Vagina (tissue), 2 donors: Measurements from ENCODE around the gene CNN3. TPM values are rescaled to one million over a fixed set of nuclear protein-coding genes. Genes with fewer than 3 reads are reported as not detected.

Source experiments
- DNase-seq, 2 donors: peaks; one replicate each; pipeline ENCODE4 v3.0.0-alpha.2; 2017; ENCODE audit errors: extremely low spot score in 2 of 2
- H3K27ac ChIP-seq: fragments of 200-600 bp; sonication (generic); one replicate; pipeline ENCODE4 v1.5.1; 2019
- H3K27me3 ChIP-seq: fragments of 200-600 bp; sonication (generic); one replicate; pipeline ENCODE4 v1.5.1; 2019
- H3K36me3 ChIP-seq, 2 donors: fragments of 200-600 bp; sonication (generic); one replicate each; pipeline ENCODE4 v1.5.1; 2017 to 2019
- H3K4me1 ChIP-seq: fragments of 200-600 bp; sonication (generic); one replicate; pipeline ENCODE4 v1.5.1; 2019
- H3K4me3 ChIP-seq, 2 donors: fragments of 200-600 bp; sonication (generic); 1 replicate in 1 of 2; 2 replicates in 1 of 2; pipeline ENCODE4 v1.5.1; 2016 to 2019
- H3K9me3 ChIP-seq: fragments of 200-600 bp; sonication (generic); one replicate; pipeline ENCODE4 v1.5.1; 2019
- CTCF ChIP-seq, 3 experiments: fragments of 450-650 bp in 2 of 3; fragments of 200-600 bp in 1 of 3; sonication (generic) in 1 of 3; IDR thresholded peaks; one replicate each; pipeline ENCODE4 v1.5.1; 2017 to 2019; ENCODE audit warnings: antibody characterized with exemption in 3 of 3, mild to moderate bottlenecking in 2 of 3, moderate library complexity in 2 of 3
- POLR2A ChIP-seq, 2 donors: fragments of 450-650 bp; IDR thresholded peaks; one replicate each; pipeline ENCODE4 v1.6.1; 2017; ENCODE audit warnings: antibody characterized with exemption in 2 of 2, mild to moderate bottlenecking in 2 of 2, moderate library complexity in 2 of 2
- POLR2AphosphoS5 ChIP-seq, 2 donors: sonication (generic); formaldehyde crosslinking; IDR thresholded peaks; one replicate each; pipeline ENCODE4 v1.9.0; 2017; ENCODE audit warnings: antibody characterized with exemption in 2 of 2, mild to moderate bottlenecking in 2 of 2, low read depth in 1 of 2; ENCODE audit not compliant: insufficient read depth in 1 of 2
- intact Hi-C: fragments of 100-400 bp; cut with DNase I; formaldehyde crosslinking; loops from one replicate; pipeline ENCODE4 v1.15.1; 2023
- total RNA-seq: library from RNA; depleted of rRNA; stranded (reverse); fragments of >200 nt; gene quantifications from one replicate; pipeline ENCODE4 v1.2.3, GENCODE V29; 2016

Gene CNN3
- total RNA-seq, 1 donor from 2014 or later = 250 TPM

GRCh38 chr1:94935476-94935875 lies 8.6 kb upstream of the CNN3 start:
- Histone ChIP-seq H3K9me3 (no peaks in the 10 kb centered on the region), H3K4me1 (peaks cover 23% of the 10 kb centered on the region), H3K27ac (peak overlapping the region; percentile 17), H3K36me3 (no peaks in the 10 kb centered on the region), H3K4me3 (no peak overlapping the region), H3K27me3 (no peaks in the 10 kb centered on the region)
- intact Hi-C loops = no loop called here
- DNase-seq = no peak
- TF ChIP-seq POLR2AphosphoS5 (IDR thresholded peaks at IDR 0.05; ENCODE audit: insufficient read depth in 1 of 2, low read depth in 1 of 2) (no peak), POLR2A (IDR thresholded peaks at IDR 0.05) (no peak), CTCF (IDR thresholded peaks at IDR 0.05) (no peak)

- H3K27me3 ChIP-seq = no peaks in the 10 kb centered on the region
- H3K27ac ChIP-seq = no peak overlapping the region
- no peak for DNase-seq
- no peaks in the 10 kb centered on the region for H3K36me3 ChIP-seq
- intact Hi-C loops = no loop called here
- H3K4me3 ChIP-seq = no peak overlapping the region
- H3K4me1 ChIP-seq = peaks cover 25% of the 10 kb centered on the region
- H3K9me3 ChIP-seq = no peaks in the 10 kb centered on the region
- TF ChIP-seq POLR2A (IDR thresholded peaks at IDR 0.05) (no peak), CTCF (IDR thresholded peaks at IDR 0.05) (no peak), POLR2AphosphoS5 (IDR thresholded peaks at IDR 0.05; ENCODE audit: insufficient read depth in 1 of 2, low read depth in 1 of 2) (no peak)
Measured at GRCh38 chr1:94935034-94935433, 8.1 kb upstream of the CNN3 start.

GRCh38 chr1:94934551-94934950 lies 7.6 kb upstream of the CNN3 start:
- intact Hi-C loops = no loop called here
- Histone ChIP-seq H3K9me3 (no peaks in the 10 kb centered on the region), H3K4me1 (peaks cover 28% of the 10 kb centered on the region), H3K27ac (no peak overlapping the region), H3K27me3 (no peaks in the 10 kb centered on the region), H3K4me3 (no peak overlapping the region), H3K36me3 (no peaks in the 10 kb centered on the region)
- DNase-seq = no peak
- TF ChIP-seq CTCF (IDR thresholded peaks at IDR 0.05) = no peak

GRCh38 chr1:94931254-94931841 lies 4.4 kb upstream of the CNN3 start:
- no peaks in the 10 kb centered on the region for H3K36me3 ChIP-seq
- no peaks in the 10 kb centered on the region for H3K27me3 ChIP-seq

More at GRCh38 chr1:94931254-94931841, 4.4 kb upstream of the CNN3 start:
- Histone ChIP-seq H3K4me3 (no peak overlapping the region), H3K4me1 (peaks cover 47% of the 10 kb centered on the region), H3K9me3 (no peaks in the 10 kb centered on the region), H3K27ac (no peak overlapping the region)
- TF ChIP-seq POLR2AphosphoS5 (IDR thresholded peaks at IDR 0.05; ENCODE audit: insufficient read depth in 1 of 2, low read depth in 1 of 2) (no peak), CTCF (IDR thresholded peaks at IDR 0.05) (no peak), POLR2A (IDR thresholded peaks at IDR 0.05) (no peak)
- no peak for DNase-seq
- intact Hi-C loops = no loop called here
